Measurements from ENCODE around the gene CCDC17. TPM values are rescaled to one million over a fixed set of nuclear protein-coding genes. Genes with fewer than 3 reads are reported as not detected.

Gene CCDC17
- total and polyA plus RNA-seq, 12 donors = 0.62 to 5.0 (median 1.0) TPM

- H3K9me3 ChIP-seq = no peaks in the 10 kb centered on the region
- intact Hi-C loops (cut with DNase I) = no loop called here
- no peak for DNase-seq
- no peak for TF ChIP-seq CTCF (IDR thresholded peaks at IDR 0.05)
- no peak overlapping the region for H3K4me3 ChIP-seq
- H3K27ac ChIP-seq = peak overlapping the region in 1 of 10 donors; percentile 4
- H3K36me3 ChIP-seq = peaks cover 0 to 6% (median 0%) of the 10 kb centered on the region in 9 donors
- peaks cover 2 to 79% (median 62%) of the 10 kb centered on the region in 9 donors for H3K4me1 ChIP-seq
- 62 to 77% methylated on average over 8 of the region's 8 CpGs for WGBS, 2 donors
- ATAC-seq = peak in 1 of 8 donors; percentile 31
- H3K27me3 ChIP-seq = no peaks in the 10 kb centered on the region
Observed at GRCh38 chr1:45667321-45668111, 43.7 kb upstream of the CCDC17 start.

- H3K9me3 ChIP-seq = no peaks in the 10 kb centered on the region
- peaks cover 2 to 73% (median 57%) of the 10 kb centered on the region in 9 donors for H3K4me1 ChIP-seq
- ATAC-seq (peak in 3 of 8 donors; percentile 49 to 53 (median 51)), DNase-seq (no peak)
- peak overlapping the region in 1 of 10 donors; percentile 4 for H3K27ac ChIP-seq
- no peak for TF ChIP-seq CTCF (IDR thresholded peaks at IDR 0.05)
- peaks cover 0 to 7% (median 0%) of the 10 kb centered on the region in 9 donors for H3K36me3 ChIP-seq
- intact Hi-C loops (cut with DNase I) = no loop called here
- no peak overlapping the region for H3K4me3 ChIP-seq
- WGBS, 2 donors = 41 to 70% methylated on average over 2 of the region's 2 CpGs
- no peaks in the 10 kb centered on the region for H3K27me3 ChIP-seq
Observed at GRCh38 chr1:45666836-45667235, 43.0 kb upstream of the CCDC17 start.

GRCh38 chr1:45660336-45660735 is 36.5 kb upstream of the CCDC17 start:
- no peaks in the 10 kb centered on the region for H3K9me3 ChIP-seq

GRCh38 chr1:45659222-45659621 is 35.4 kb upstream of the CCDC17 start:
- no peak for DNase-seq
- peaks cover 0 to 80% (median 47%) of the 10 kb centered on the region in 9 donors for H3K36me3 ChIP-seq
- WGBS, 2 donors = 94 to 100% methylated on average over 2 of the region's 2 CpGs
- no peaks in the 10 kb centered on the region for H3K9me3 ChIP-seq
- no peak overlapping the region for H3K27ac ChIP-seq
- ATAC-seq = no peak
- H3K27me3 ChIP-seq = no peaks in the 10 kb centered on the region
- intact Hi-C loops (cut with DNase I) = no loop called here
- no peak overlapping the region for H3K4me3 ChIP-seq
- H3K4me1 ChIP-seq = peaks cover 0 to 14% (median 3%) of the 10 kb centered on the region in 9 donors
- no peak for TF ChIP-seq CTCF (IDR thresholded peaks at IDR 0.05)

More at GRCh38 chr1:45660336-45660735, 36.5 kb upstream of the CCDC17 start:
- intact Hi-C loops (cut with DNase I) = no loop called here
- no peak for ATAC-seq
- WGBS, 2 donors = 59 to 68% methylated on average over 2 of the region's 2 CpGs
- Histone ChIP-seq H3K27me3 (no peaks in the 10 kb centered on the region), H3K27ac (no peak overlapping the region), H3K4me1 (peaks cover 0 to 14% (median 3%) of the 10 kb centered on the region in 9 donors), H3K36me3 (peaks cover 0 to 71% (median 39%) of the 10 kb centered on the region in 9 donors), H3K4me3 (no peak overlapping the region)
- no peak for DNase-seq
- TF ChIP-seq CTCF (IDR thresholded peaks at IDR 0.05) = no peak
